K562 (cell line): ENCODE data around the gene HEMGN. TPM values are rescaled to one million over a fixed set of nuclear protein-coding genes. Genes with fewer than 3 reads are reported as not detected.
A peak's percentile ranks its signal among the peaks of the same experiment; 100 is the strongest.

Source experiments
- BRCA1 ChIP-seq, 2 experiments: fragments of 450-650 bp in 1 of 2; sonication (generic) in 1 of 2; formaldehyde crosslinking in 1 of 2; IDR thresholded peaks; 2 replicates each; pipeline versions ENCODE4 v1.5.0 to v1.6.1; 2017 to 2020; ENCODE audit warnings: mild to moderate bottlenecking in 1 of 2, missing genetic modification reagents in 1 of 2
- CCNT2 ChIP-seq: IDR thresholded peaks from 2 replicates; pipeline ENCODE4 v1.6.1; 2011; ENCODE audit warnings: borderline replicate concordance, low read depth, mild to moderate bottlenecking, moderate library complexity, mixed read lengths, low read length; ENCODE audit not compliant: insufficient read length; ENCODE audit errors: extremely low read depth
- CREB5 ChIP-seq: fragments of 250-450 bp; sonication (Bioruptor Pico); IDR thresholded peaks from 2 replicates; pipeline ENCODE4 v1.5.0; 2020; ENCODE audit warnings: mild to moderate bottlenecking
- CREM ChIP-seq: IDR thresholded peaks from 2 replicates; pipeline ENCODE4 v1.6.1; 2014; ENCODE audit warnings: antibody characterized with exemption, low read depth
- E2F5 ChIP-seq: sonication (generic); formaldehyde crosslinking; IDR thresholded peaks from 2 replicates; pipeline ENCODE4 v1.8.0; 2022; ENCODE audit warnings: mild to moderate bottlenecking, missing genetic modification reagents
- HDAC1 ChIP-seq, 2 experiments: fragments of 450-650 bp; IDR thresholded peaks; 2 replicates each; pipeline ENCODE4 v1.6.1; 2016 to 2017; ENCODE audit warnings: inconsistent platforms in 1 of 2, mild to moderate bottlenecking in 1 of 2, moderate library complexity in 1 of 2
- KDM5B ChIP-seq: fragments of 200-600 bp; sonication (generic); IDR thresholded peaks from 2 replicates; pipeline ENCODE4 v1.6.1; 2012; ENCODE audit warnings: low read depth, mild to moderate bottlenecking, moderate library complexity, low read length, control low read depth, inconsistent platforms; ENCODE audit not compliant: insufficient replicate concordance
- MCM7 ChIP-seq, 2 experiments: fragments of 450-650 bp; IDR thresholded peaks; 2 replicates each; pipeline ENCODE4 v1.6.1; 2016 to 2018
- MNT ChIP-seq, 2 experiments: fragments of 450-650 bp; conservative IDR thresholded peaks; 2 replicates each; pipeline ENCODE4 v1.6.1; 2017; ENCODE audit warnings: mild to moderate bottlenecking in 2 of 2, moderate library complexity in 2 of 2
- NR0B1 ChIP-seq: fragments of 450-650 bp; IDR thresholded peaks from one replicate; pipeline ENCODE4 v1.6.1; 2018; ENCODE audit warnings: mild to moderate bottlenecking, moderate library complexity; ENCODE audit not compliant: partially characterized antibody
- NR1H2 ChIP-seq: sonication (generic); formaldehyde crosslinking; IDR thresholded peaks from 2 replicates; pipeline ENCODE4 v1.4.0; 2020; ENCODE audit warnings: mild to moderate bottlenecking, missing genetic modification reagents
- NUFIP1 ChIP-seq: fragments of 450-650 bp; IDR thresholded peaks from 2 replicates; pipeline ENCODE4 v1.6.1; 2018; ENCODE audit not compliant: partially characterized antibody
- PHB2 ChIP-seq: fragments of 450-650 bp; IDR thresholded peaks from 2 replicates; pipeline ENCODE4 v1.6.1; 2017; ENCODE audit warnings: low read depth
- PML ChIP-seq: IDR thresholded peaks from 2 replicates; pipeline ENCODE4 v1.6.1; 2012; ENCODE audit warnings: low read length, inconsistent platforms
- RBM17 ChIP-seq: fragments of 200-400 bp; formaldehyde crosslinking; IDR thresholded peaks from 2 replicates; pipeline ENCODE4 v1.6.1; 2017; ENCODE audit warnings: low read depth, mild to moderate bottlenecking, low read length, borderline replicate concordance
- SRSF9 ChIP-seq: fragments of 200-400 bp; formaldehyde crosslinking; IDR thresholded peaks from 2 replicates; pipeline ENCODE4 v1.6.1; 2017; ENCODE audit warnings: low read depth, low read length, borderline replicate concordance
- STAT5B ChIP-seq: fragments of 250-450 bp; sonication (Bioruptor Pico); IDR thresholded peaks from 2 replicates; pipeline ENCODE4 v1.8.0; 2021; ENCODE audit warnings: mild to moderate bottlenecking, inconsistent platforms
- TCF7L2 ChIP-seq: fragments of 150-350 bp; IDR thresholded peaks from 2 replicates; pipeline ENCODE4 v1.6.1; 2016; ENCODE audit warnings: low read depth, mild to moderate bottlenecking, low read length, moderate library complexity
- TRIM24 ChIP-seq, 2 experiments: fragments of 450-650 bp; IDR thresholded peaks; 2 replicates each; pipeline ENCODE4 v1.6.1; 2016
- ZBTB8A ChIP-seq: fragments of 450-650 bp; IDR thresholded peaks from 2 replicates; pipeline ENCODE4 v1.6.1; 2018; ENCODE audit warnings: mild to moderate bottlenecking, moderate library complexity; ENCODE audit not compliant: partially characterized antibody
- ZC3H4 ChIP-seq: sonication (generic); formaldehyde crosslinking; IDR thresholded peaks from 2 replicates; pipeline ENCODE4 v1.9.0; 2021; ENCODE audit warnings: missing genetic modification reagents, borderline replicate concordance
- ZFP1 ChIP-seq: fragments of 450-650 bp; formaldehyde crosslinking; IDR thresholded peaks from 2 replicates; pipeline ENCODE4 v1.4.0; 2020; ENCODE audit warnings: mild to moderate bottlenecking, mixed read lengths
- ZNF197 ChIP-seq: fragments of 200-800 bp; sonication (Bioruptor generic); IDR thresholded peaks from 2 replicates; pipeline ENCODE4 v1.6.1; 2016; ENCODE audit warnings: low read depth, missing genetic modification characterization, missing compliant biosample characterization
- ZNF3 ChIP-seq: fragments of 250-450 bp; sonication (Bioruptor Pico); IDR thresholded peaks from 2 replicates; pipeline ENCODE4 v1.5.0; 2021; ENCODE audit warnings: mild to moderate bottlenecking, moderate library complexity
- polyA plus RNA-seq, 8 experiments: library from polyadenylated mRNA; depleted of rRNA in 4 of 8; stranded (reverse) in 5 of 8; unstranded in 3 of 8; fragments of >200 nt; fragmentation: Nextera tagmentation in 2 of 8; fragmentation: Illumina TruSeq in 1 of 8; extraction: Ambion mirVana in 2 of 8; extraction: Trizol in 1 of 8; gene quantifications; 2 replicates each; pipeline versions ENCODE4 v1.2.1 to v1.2.3, GENCODE V29; 2011 to 2014; ENCODE audit warnings: inconsistent platforms in 1 of 8, missing spikeins in 1 of 8
- total RNA-seq, 7 experiments: library from RNA; depleted of rRNA in 6 of 7; stranded (reverse); fragments of >200 nt in 6 of 7; fragmentation: Illumina TruSeq in 2 of 7; extraction: Trizol in 2 of 7; gene quantifications; 2 replicates each; pipeline versions ENCODE4 v1.2.1 to v1.2.3, GENCODE V29; 2011 to 2021; ENCODE audit warnings: low replicate concordance in 1 of 7

The HEMGN gene
- total and polyA plus RNA-seq, 9 of the 15 experiments (the other 6 are each of a cell fraction or from before 2014, with no cell fraction given), result 56.3 to 258 (median 137) TPM

GRCh38 chr9:97980918-97981845 is 43.2 kb upstream of the HEMGN start (continued):
- TF ChIP-seq NR0B1, result no peak
- no peak for TF ChIP-seq STAT5B
- no peak for TF ChIP-seq MCM7 (IDR thresholded peaks at IDR 0.05)
- no peak for TF ChIP-seq CCNT2
- 0 out of 4 replicates have a peak, but pooled peaks of 1 of the 2 experiments have one; percentile 15 for TF ChIP-seq HDAC1 (IDR thresholded peaks at IDR 0.05)
- TF ChIP-seq ZNF197 (CRISPR knock-in tag), result no peak
- TF ChIP-seq CREM, result no peak
- TF ChIP-seq NR1H2 (CRISPR knock-in tag), result no peak
- no peak for TF ChIP-seq PHB2
- TF ChIP-seq E2F5, result no peak
- TF ChIP-seq TCF7L2, result no peak
- no peak for TF ChIP-seq MNT (conservative IDR thresholded peaks at IDR 0.05)
- no peak for TF ChIP-seq ZNF3 (CRISPR knock-in tag)
- TF ChIP-seq TRIM24 (IDR thresholded peaks at IDR 0.05), result no peak
- TF ChIP-seq ZBTB8A, result no peak
- no peak for TF ChIP-seq BRCA1 (IDR thresholded peaks at IDR 0.05)
- no peak for TF ChIP-seq BRCA1 (CRISPR knock-in tag; IDR thresholded peaks at IDR 0.05)
- TF ChIP-seq KDM5B, result no peak
- no peak for TF ChIP-seq RBM17
- no peak for TF ChIP-seq NUFIP1
- TF ChIP-seq ZC3H4 (CRISPR knock-in tag), result 0 out of 2 replicates have a peak, but pooled peaks have one; percentile 64
- TF ChIP-seq PML, result no peak
- TF ChIP-seq ZFP1 (CRISPR knock-in tag), result no peak
- TF ChIP-seq SRSF9, result no peak
- TF ChIP-seq CREB5 (CRISPR knock-in tag), result no peak
